C1 segment of cervical spinal cord (tissue), 14 donors: ENCODE results near the gene FAM180A.

Experiments used
- DNase-seq, 14 donors: peaks; one replicate each; lab custom pipeline; 2025; lab: John Stamatoyannopoulos, UW

The FAM180A gene

DNA sequence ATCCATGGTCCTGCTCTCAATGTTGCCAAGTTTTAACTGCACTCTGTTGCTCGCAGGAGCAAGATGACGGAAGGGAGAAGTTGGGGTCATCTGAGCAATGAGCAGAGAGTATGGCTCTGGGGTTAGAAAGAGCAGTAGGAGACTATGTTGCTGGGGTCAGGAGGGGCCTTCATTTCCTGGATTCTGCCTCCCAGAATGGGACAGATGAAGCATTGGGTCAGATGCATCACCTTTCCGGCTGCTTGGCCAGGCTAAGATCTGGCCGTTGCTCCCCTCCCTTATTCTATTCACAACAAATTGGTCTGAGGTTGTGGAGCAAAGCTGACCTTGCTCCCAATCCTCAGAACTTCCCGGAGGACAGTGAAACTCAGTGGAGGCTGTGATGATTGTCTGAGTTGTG, 63.9 kb downstream of the FAM180A start:
- DNase-seq = no peak

DNA sequence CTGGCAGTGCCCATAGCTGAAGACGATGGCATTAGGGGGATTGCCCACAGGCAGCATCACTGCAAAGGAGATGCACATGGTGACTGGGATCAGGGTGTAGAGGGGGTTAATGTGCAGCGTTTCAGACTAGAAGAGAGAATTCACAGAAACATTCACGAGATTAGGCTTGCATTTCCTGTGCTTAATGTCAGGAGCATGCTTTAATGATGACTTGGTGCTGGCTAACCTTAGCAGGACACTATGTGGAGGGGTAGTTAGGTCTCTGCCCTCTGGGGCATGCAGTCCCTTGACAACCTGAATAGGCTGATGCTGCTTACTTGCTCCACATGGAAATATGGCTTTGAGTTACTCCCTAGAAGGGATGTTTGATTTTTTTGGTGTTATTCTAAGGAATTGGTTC, 64.5 kb downstream of the FAM180A start:
- no peak for DNase-seq

DNA sequence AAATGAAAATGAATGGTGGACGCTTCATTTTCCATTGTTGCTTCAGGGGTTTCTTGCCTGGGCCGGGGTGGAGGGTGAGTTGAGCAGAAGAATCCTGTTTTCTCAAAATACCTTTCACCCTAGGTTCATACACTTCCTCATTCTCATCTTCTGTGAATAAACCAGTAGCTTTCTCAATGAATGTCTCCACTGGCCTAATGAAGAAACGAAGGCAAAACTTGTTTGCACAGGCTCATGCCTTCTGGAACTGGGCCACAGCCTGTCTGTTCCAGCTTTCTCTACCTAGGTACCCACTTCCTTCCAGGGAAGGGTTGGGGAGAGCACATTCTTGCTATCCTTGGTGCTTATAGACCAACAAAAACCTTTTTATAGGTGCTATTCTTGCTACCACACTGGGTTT, 65.0 kb downstream of the FAM180A start:
- no peak for DNase-seq

DNA sequence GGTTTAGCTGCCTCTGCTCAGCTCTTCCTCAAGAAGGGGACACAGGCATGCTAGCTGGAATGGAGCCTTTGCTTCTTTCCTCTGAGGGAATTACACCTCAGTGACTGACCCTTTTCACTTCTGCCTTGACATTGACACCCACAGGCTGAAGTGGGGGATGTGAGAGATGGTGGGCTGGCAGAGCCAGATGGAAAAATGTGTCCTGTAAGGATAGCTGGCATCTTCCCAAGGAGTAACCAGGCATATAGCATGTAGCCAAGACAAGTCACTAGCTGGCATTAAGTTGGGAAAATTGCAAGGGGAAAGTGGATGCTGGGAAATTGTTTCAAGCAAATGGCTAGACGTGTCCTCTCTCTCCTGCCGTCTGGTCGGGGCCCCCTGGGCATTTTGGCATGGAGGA, 66.4 kb downstream of the FAM180A start:
- no peak for DNase-seq

DNA sequence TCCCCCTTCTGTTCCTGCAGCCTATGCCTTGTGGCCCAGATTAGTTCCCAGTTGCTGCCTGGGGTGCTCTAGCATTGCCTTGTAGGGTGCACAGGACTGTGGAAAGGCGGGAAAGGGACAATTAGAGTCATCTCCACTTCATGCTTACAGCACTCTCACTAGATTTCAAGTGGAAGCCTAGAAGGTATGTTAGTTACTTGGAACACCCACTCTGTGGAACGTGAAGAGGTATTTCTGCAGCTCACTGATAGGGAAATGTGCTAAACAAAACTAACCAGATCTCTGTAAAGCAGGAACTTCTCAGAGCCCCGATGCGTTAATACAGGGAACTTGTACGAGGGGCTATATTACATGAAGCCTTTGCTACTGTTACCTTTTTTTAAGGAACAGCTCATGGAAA, 66.9 kb downstream of the FAM180A start:
- DNase-seq = no peak
